ENCODE results near the gene TTLL13. TPM values are rescaled to one million over a fixed set of nuclear protein-coding genes. Genes with fewer than 3 reads are reported as not detected.

The TTLL13 gene
- not detected in 2 replicates for total RNA-seq (2012; rRNA removed)
- 0.10 TPM in 1 of 2 replicates, not detected in the other for polyA plus RNA-seq (2012; rRNA removed)
- not detected in 2 replicates for polyA plus RNA-seq (2012; cell fraction: cytosol; rRNA removed)
- 0.10 and 0.29 TPM in 2 replicates for polyA plus RNA-seq (2012; cell fraction: nucleus; rRNA removed; ENCODE audit: low replicate concordance)
- Bru-seq, nascent RNA, result percentile 11 among the genes with signal in this experiment
- percentile 43 among the genes with signal in this experiment for BruChase-seq, experiment 1, labeled RNA remaining after a 6-hour chase
- percentile 35 among the genes with signal in this experiment for BruChase-seq, experiment 2, labeled RNA remaining after a 2-hour chase
- long read RNA-seq, result 0 reads

GRCh38 chr15:90249203-90249863 is at the start of gene TTLL13:
TTLL13 (plus strand) TSS chr15:90249556; CDS start chr15:90250631, 1,075 bp downstream.
- 0% methylated on average over 8 of the region's 44 CpGs; no CpG with 5 or more reads in 1 of the 2 experiments for WGBS, 2 experiments (ENCODE audit: extremely low coverage in 2 of 2, insufficient read length in 1 of 2)
- Histone ChIP-seq H3K9ac (ENCODE audit: low read depth, low read length) (peak within 1 kb of the TSS; percentile 51), H3K18ac (ENCODE audit: low read depth, low read length) (no peak within 1 kb of the TSS), H3K4me3 (ENCODE audit: insufficient read depth, low read depth, low read length) (peak within 1 kb of the TSS; percentile 72), H3K4me1 (ENCODE audit: control insufficient read depth, insufficient read depth, low read length) (no peaks in the 10 kb centered on the region), H3K36me3 (ENCODE audit: control insufficient read depth, insufficient read depth, low read length) (no peaks in the 10 kb centered on the region), H2AK9ac (replicated peaks; ENCODE audit: low read depth, low read length, poor library complexity) (peak within 1 kb of the TSS; percentile 90), H4K91ac (ENCODE audit: insufficient read depth, low read depth, low read length) (no peak within 1 kb of the TSS), H2BK5ac (ENCODE audit: low read depth, low read length, poor library complexity, severe bottlenecking) (no peak within 1 kb of the TSS), H2AFZ (replicated peaks; ENCODE audit: low read length, poor library complexity) (peak within 1 kb of the TSS; percentile 90), H3K56ac (ENCODE audit: extremely low read depth, insufficient read depth, low read length) (no peak within 1 kb of the TSS; the same call in 1 of the 2 replicates), H3K14ac (replicated peaks; ENCODE audit: low read depth, low read length) (peak within 1 kb of the TSS; percentile 59; the same call in 1 of the 2 replicates), H3K79me1 (ENCODE audit: low read depth in 1 of 2, low read length in 2 of 2) (no peaks in the 10 kb centered on the region), H4K20me1 (ENCODE audit: insufficient read depth, low read length) (no peaks in the 10 kb centered on the region), H2BK120ac (ENCODE audit: low read depth, low read length) (peak within 1 kb of the TSS; percentile 23; the same call in 1 of the 2 replicates), H3K27me3 (ENCODE audit: control insufficient read depth, insufficient read depth, low read length) (no peaks in the 10 kb centered on the region), H4K5ac (ENCODE audit: low read depth, low read length) (no peak within 1 kb of the TSS), H2BK15ac (ENCODE audit: low read depth, low read length) (no peak within 1 kb of the TSS), H3K27ac (ENCODE audit: insufficient read depth, low read length) (no peak within 1 kb of the TSS), H3K4me2 (ENCODE audit: low read depth, low read length) (peak within 1 kb of the TSS; percentile 98), H3K9me3 (ENCODE audit: control insufficient read depth, insufficient read depth, low read length) (no peaks in the 10 kb centered on the region), H3K23ac (ENCODE audit: low read depth, low read length) (peak within 1 kb of the TSS; percentile 51; the same call in 1 of the 2 replicates), H2AK5ac (ENCODE audit: low read depth, low read length) (no peak within 1 kb of the TSS; the same call in 1 of the 2 replicates), H4K8ac (ENCODE audit: low read depth in 2 of 2, low read length in 2 of 2) (peak within 1 kb of the TSS; percentile 16 to 83; a peak in 2 of 4 replicates), H2BK20ac (ENCODE audit: low read depth, low read length) (no peak within 1 kb of the TSS), H3K9me1 (ENCODE audit: insufficient read depth, low read length) (peaks cover 10% of the 10 kb centered on the region), H3K4ac (ENCODE audit: low read depth, low read length) (peak within 1 kb of the TSS; percentile 36)
- intact Hi-C loops (cut with micrococcal nuclease) (no loop called here), dilution Hi-C loops (cut with HindIII; ENCODE audit: low sequenced_read_pairs, unreplicated experiment) (no loop called here), in situ Hi-C loops (cut with MboI; ENCODE audit: low sequenced_read_pairs) (no loop called here)
- ATAC-seq (ENCODE audit: low read depth) (peak; percentile 98), DNase-seq (peak; percentile 72)
- ChIA-PET POLR2A (ENCODE audit: unreplicated experiment) (interaction anchor here (0.6 to 0.7 kb wide), 2 partner anchors 15 to 696 kb away, joined by 5 to 6 read pairs; partner anchors contain the start of genes CIB1 and GDPGP1), CTCF (interaction anchor here (0.5 kb wide), 1 partner anchor 320 kb away, joined by 3 read pairs; no protein-coding TSS in a partner anchor)
- no peak for TF ChIP-seq CEBPB (IDR thresholded peaks at IDR 0.05; ENCODE audit: low read depth, low read length)
- TF ChIP-seq MAZ (IDR thresholded peaks at IDR 0.05; ENCODE audit: borderline replicate concordance, low read depth, low read length), result peak; percentile 21; the same call in 1 of the 2 replicates
- TF ChIP-seq MXI1 (IDR thresholded peaks at IDR 0.05; ENCODE audit: borderline replicate concordance, low read depth, low read length), result peak; percentile 92; the same call in 1 of the 2 replicates
- BruUV-seq (replicated peaks), result no TSS peak

All from IMR-90 (cell line).